ENCODE data around the gene TIMM50. TPM values are rescaled to one million over a fixed set of nuclear protein-coding genes. Genes with fewer than 3 reads are reported as not detected.

Gene TIMM50
- total RNA-seq, 3 donors from 2014 or later (not counting 1 experiment from before 2014, with no cell fraction given) = 50.1 to 67.2 (median 60.8) TPM

- H3K4me1 Mint-ChIP-seq = peaks cover 27 to 36% of the 10 kb centered on the region in 2 donors
Measured at GRCh38 chr19:39434123-39435076, 46.2 kb upstream of the TIMM50 start.

GRCh38 chr19:39435499-39436349 lies 44.9 kb upstream of the TIMM50 start, which contains the start of gene RPS16:
TSS of gene RPS16 (minus strand) at chr19:39435949. CDS start at chr19:39435895, 54 bp downstream.
- intact Hi-C loops (cut with micrococcal nuclease) = loop anchor here (1.0 to 2.0 kb wide), 4 partner anchors 10 to 95 kb away; partner anchors contain the start of genes MED29, PAF1, PLEKHG2 and SUPT5H
- Histone ChIP-seq H3K36me3 (ENCODE audit: control insufficient read depth, insufficient read depth, low read length) (peaks cover 28% of the 10 kb centered on the region), H3K27ac (ENCODE audit: low read length) (peak within 1 kb of the TSS; percentile 95), H3K4me3 (ENCODE audit: low read length) (peak within 1 kb of the TSS; percentile 76), H3K27me3 (ENCODE audit: control insufficient read depth, insufficient read depth, low read length) (no peaks in the 10 kb centered on the region), H3K9me3 (ENCODE audit: control insufficient read depth, insufficient read depth, low read length) (no peaks in the 10 kb centered on the region), H3K4me1 (ENCODE audit: control insufficient read depth, insufficient read depth, low read length) (peaks cover 32% of the 10 kb centered on the region)
- Mint-ChIP-seq H3K27ac (peak within 1 kb of the TSS; percentile 96 to 98), H3K27me3 (ENCODE audit: low read depth in 2 of 2) (peaks cover 0 to 3% of the 10 kb centered on the region in 2 donors), H3K36me3 (peaks cover 13% of the 10 kb centered on the region), H3K4me3 (peak within 1 kb of the TSS; percentile 99), H3K4me1 (peaks cover 27 to 36% of the 10 kb centered on the region in 2 donors), H3K9me3 (no peaks in the 10 kb centered on the region)
- WGBS (ENCODE audit: insufficient coverage) = under 1% methylated on average over 61 of the region's 61 CpGs
- no peak for TF ChIP-seq CTCF (IDR thresholded peaks at IDR 0.05)
- DNase-seq (peak; percentile 99), ATAC-seq (peak; percentile 94 to 99 (median 94))

More at GRCh38 chr19:39434123-39435076, 46.2 kb upstream of the TIMM50 start:
- intact Hi-C loops (cut with micrococcal nuclease) = loop anchor here (1.0 kb wide), 1 partner anchor 22 kb away; the partner anchor contains the start of gene PLEKHG2
- peaks cover 28% of the 10 kb centered on the region for H3K36me3 ChIP-seq (ENCODE audit: control insufficient read depth, insufficient read depth, low read length)
- H3K27ac ChIP-seq (ENCODE audit: low read length) = peak overlapping the region; percentile 16
- H3K27me3 ChIP-seq (ENCODE audit: control insufficient read depth, insufficient read depth, low read length) = no peaks in the 10 kb centered on the region
- no peak for DNase-seq
- Mint-ChIP-seq H3K4me3 (peak overlapping the region; percentile 99), H3K9me3 (no peaks in the 10 kb centered on the region), H3K27ac (peak overlapping the region; percentile 96 to 98), H3K27me3 (ENCODE audit: low read depth in 2 of 2) (no peaks in the 10 kb centered on the region), H3K36me3 (peaks cover 13% of the 10 kb centered on the region)
- H3K9me3 ChIP-seq (ENCODE audit: control insufficient read depth, insufficient read depth, low read length) = no peaks in the 10 kb centered on the region
- peak overlapping the region; percentile 76 for H3K4me3 ChIP-seq (ENCODE audit: low read length)
- no peak for ATAC-seq
- no peak for TF ChIP-seq CTCF (IDR thresholded peaks at IDR 0.05)
- 59% methylated on average over 10 of the region's 10 CpGs for WGBS (ENCODE audit: insufficient coverage)
- peaks cover 32% of the 10 kb centered on the region for H3K4me1 ChIP-seq (ENCODE audit: control insufficient read depth, insufficient read depth, low read length)

GRCh38 chr19:39436350-39436716 lies 44.3 kb upstream of the TIMM50 start:
- Mint-ChIP-seq H3K27ac (peak overlapping the region; percentile 96 to 98), H3K9me3 (no peaks in the 10 kb centered on the region), H3K27me3 (ENCODE audit: low read depth in 2 of 2) (peaks cover 0 to 3% of the 10 kb centered on the region in 2 donors), H3K4me3 (peak overlapping the region; percentile 99), H3K4me1 (peaks cover 27 to 36% of the 10 kb centered on the region in 2 donors), H3K36me3 (peaks cover 13% of the 10 kb centered on the region)
- DNase-seq (no peak), ATAC-seq (no peak)
- Histone ChIP-seq H3K27ac (ENCODE audit: low read length) (peak overlapping the region; percentile 95), H3K9me3 (ENCODE audit: control insufficient read depth, insufficient read depth, low read length) (no peaks in the 10 kb centered on the region), H3K27me3 (ENCODE audit: control insufficient read depth, insufficient read depth, low read length) (no peaks in the 10 kb centered on the region), H3K36me3 (ENCODE audit: control insufficient read depth, insufficient read depth, low read length) (peaks cover 28% of the 10 kb centered on the region), H3K4me3 (ENCODE audit: low read length) (peak overlapping the region; percentile 76), H3K4me1 (ENCODE audit: control insufficient read depth, insufficient read depth, low read length) (peaks cover 26% of the 10 kb centered on the region)
- 18% methylated on average over 2 of the region's 2 CpGs for WGBS (ENCODE audit: insufficient coverage)
- intact Hi-C loops (cut with micrococcal nuclease) = loop anchor here (1.0 to 2.0 kb wide), 3 partner anchors 9 to 96 kb away; partner anchors contain the start of genes MED29, PAF1 and SUPT5H
- no peak for TF ChIP-seq CTCF (IDR thresholded peaks at IDR 0.05)

Measured in natural killer cell (primary cell).